Fibroblast of skin of left biceps (primary cell): Measurements from ENCODE around the gene XXYLT1.

Experiments used
- DNase-seq, 2 experiments: peaks; one replicate each; pipeline ENCODE4 v3.0.0-alpha.2; 2013; ENCODE audit warnings: low read depth in 2 of 2

XXYLT1 gene

GRCh38 chr3:195209083-195209846 lies 61.7 kb downstream of the XXYLT1 start:
- no peak for DNase-seq

GRCh38 chr3:195208631-195209030 lies 62.3 kb downstream of the XXYLT1 start:
- DNase-seq = no peak

GRCh38 chr3:195208183-195208582 lies 62.8 kb downstream of the XXYLT1 start:
- no peak for DNase-seq

- DNase-seq = no peak
These were observed 63.2 kb downstream of the XXYLT1 start for GRCh38 chr3:195207731-195208130.

GRCh38 chr3:195207056-195207455 lies 63.9 kb downstream of the XXYLT1 start:
- DNase-seq = no peak

GRCh38 chr3:195204360-195205163 lies 66.4 kb downstream of the XXYLT1 start:
- DNase-seq = no peak

GRCh38 chr3:195203606-195204005 lies 67.4 kb downstream of the XXYLT1 start:
- no peak for DNase-seq

- no peak for DNase-seq
These were observed 69.7 kb downstream of the XXYLT1 start for GRCh38 chr3:195201295-195201694.

GRCh38 chr3:195200010-195200822 lies 70.7 kb downstream of the XXYLT1 start:
- no peak for DNase-seq

- no peak for DNase-seq
These were observed 72.3 kb downstream of the XXYLT1 start for GRCh38 chr3:195198426-195199346.

GRCh38 chr3:195197765-195198425 lies 73.1 kb downstream of the XXYLT1 start:
- no peak for DNase-seq

- DNase-seq = no peak
These were observed 74.7 kb downstream of the XXYLT1 start for GRCh38 chr3:195196266-195196665.

- DNase-seq = no peak
These were observed 75.4 kb downstream of the XXYLT1 start for GRCh38 chr3:195195321-195196209.

GRCh38 chr3:195194559-195195206 lies 76.3 kb downstream of the XXYLT1 start:
- no peak for DNase-seq

- DNase-seq = no peak
These were observed 79.4 kb downstream of the XXYLT1 start for GRCh38 chr3:195191580-195191979.

- DNase-seq = no peak
These were observed 81.1 kb downstream of the XXYLT1 start for GRCh38 chr3:195189821-195190220.

GRCh38 chr3:195188426-195188927 lies 82.5 kb downstream of the XXYLT1 start:
- no peak for DNase-seq

GRCh38 chr3:195187609-195188425 lies 83.1 kb downstream of the XXYLT1 start:
- DNase-seq = no peak
